SU-DHL-6 (cell line): ENCODE data around the gene ZGPAT.

ENCODE experiments used
- CTCF ChIP-seq: fragments of 200-600 bp; sonication (generic); IDR thresholded peaks from one replicate; pipeline ENCODE4 v1.5.1; 2017; ENCODE audit warnings: antibody characterized with exemption, mild to moderate bottlenecking, low read length, moderate library complexity; ENCODE audit not compliant: insufficient read depth, poor library complexity, severe bottlenecking
- EZH2phosphoT487 ChIP-seq: fragments of 200-600 bp; sonication (generic), shearing (Covaris generic); conservative IDR thresholded peaks from 2 replicates; pipeline ENCODE4 v1.6.1; 2018; ENCODE audit warnings: mild to moderate bottlenecking, antibody characterized with exemption, low read length, moderate library complexity, mixed read lengths

- TF ChIP-seq CTCF (no peak), EZH2phosphoT487 (no peak)
Observed at GRCh38 chr20:63679799-63680305, 28.0 kb upstream of the ZGPAT start.
